Tracheal epithelial cell (primary cell): ENCODE measurements around the gene SLC2A13. TPM values are rescaled to one million over a fixed set of nuclear protein-coding genes. Genes with fewer than 3 reads are reported as not detected.

ENCODE experiments used
- total RNA-seq: library from RNA; depleted of rRNA; stranded (reverse); fragments of >200 nt; gene quantifications from 2 replicates; pipeline ENCODE4 v1.2.1, GENCODE V29; 2014

The SLC2A13 gene
- total RNA-seq: 7.0 and 7.5 TPM in 2 replicates

DNA sequence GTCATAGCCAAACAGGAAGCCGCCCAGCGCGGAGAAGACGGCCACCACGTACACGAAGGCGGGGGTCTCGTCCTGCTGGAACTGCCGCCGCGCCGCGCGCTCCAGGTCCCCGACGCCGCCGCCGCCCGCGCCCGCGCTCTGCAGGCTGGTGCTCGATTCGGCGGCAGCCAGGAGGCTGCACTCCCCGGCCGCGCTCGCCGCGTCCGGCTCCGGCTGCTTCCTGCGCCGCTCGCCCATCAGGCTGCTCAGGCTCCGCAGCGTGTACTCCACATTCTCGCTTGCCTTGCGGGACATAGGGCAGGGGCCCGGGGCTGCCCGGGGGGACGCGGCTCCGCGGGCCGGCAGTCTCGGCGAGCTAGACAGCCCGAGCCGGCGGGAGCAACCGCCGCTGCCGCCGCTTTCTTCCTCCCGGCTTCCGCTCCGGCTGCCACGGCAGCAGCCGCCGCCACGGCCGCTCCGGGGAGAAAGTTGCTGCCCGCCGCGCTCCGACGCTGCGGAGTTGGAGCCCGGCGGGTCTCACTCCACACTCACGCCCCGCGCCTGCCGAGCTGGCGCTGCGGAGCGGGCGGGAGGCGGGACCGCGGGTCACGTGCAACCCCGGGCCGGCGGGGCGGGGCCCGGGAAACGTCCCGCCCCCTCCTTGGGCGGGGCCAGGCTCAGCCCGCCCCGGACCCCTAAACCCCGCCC is at the start of gene SLC2A13:
Gene SLC2A13, minus strand, starts transcription at position 567 of the 687 bp plus-strand sequence. Its CDS starts 273 bp downstream, at position 294.

Other genes starting within 250 kb of the SLC2A13 start
- 0.96 and 1.1 TPM in 2 replicates for gene LRRK2, start 118.9 kb upstream of the SLC2A13 start, total RNA-seq